Mammary epithelial cell (primary cell): Measurements from ENCODE around the gene ZNF487.

ENCODE experiments used
- CTCF ChIP-seq, 2 donors: IDR thresholded peaks in 1 of 2; conservative IDR thresholded peaks in 1 of 2; 2 replicates each; pipeline ENCODE4 v1.5.1; 2011 to 2012; ENCODE audit warnings: inconsistent platforms in 2 of 2, low read length in 2 of 2, mild to moderate bottlenecking in 2 of 2, control low read depth in 1 of 2, low read depth in 1 of 2; ENCODE audit not compliant: insufficient read depth in 1 of 2; ENCODE audit errors: extremely low read depth in 1 of 2
- EZH2 ChIP-seq: IDR thresholded peaks from 2 replicates; pipeline ENCODE4 v1.6.1; 2012; ENCODE audit warnings: low read length, inconsistent platforms, borderline replicate concordance

GRCh38 chr10:43424416-43424815, 12.5 kb upstream of the ZNF487 start:
- TF ChIP-seq EZH2 (no peak), CTCF (conservative IDR thresholded peaks at IDR 0.05 in 1 of 2, IDR thresholded peaks at IDR 0.05 in 1 of 2; ENCODE audit: extremely low read depth in 1 of 2, insufficient read depth in 1 of 2, low read depth in 1 of 2, low read length in 2 of 2) (no peak)
